GM12878 (cell line): Measurements from ENCODE around the gene NRG2. TPM values are rescaled to one million over a fixed set of nuclear protein-coding genes. Genes with fewer than 3 reads are reported as not detected.

Experiments used
- ATAC-seq: fragments of 200-7000 bp; cut with Tn5 transposase; 3 replicates; pipeline ENCODE4 v1.9.1; 2020; ENCODE audit warnings: mild to moderate bottlenecking, moderate library complexity
- BruUV-seq: library from RNA; stranded (reverse); fragments of 400-500 nt; replicated peaks from 2 replicates; lab custom pipeline; 2021; lab: Mats Ljungman, UMichigan
- CTCF ChIA-PET: fragments of 300-600 bp; sonication (Branson Sonifier 250); formaldehyde crosslinking; extraction: SDS; loops from one replicate; lab custom pipeline; 2021; ENCODE audit warnings: inconsistent platforms; lab: Yijun Ruan, JAX
- POLR2A ChIA-PET: fragments of 350-600 bp; formaldehyde crosslinking; extraction: SDS; loops from one replicate; lab custom pipeline; 2021; ENCODE audit warnings: inconsistent platforms; lab: Charles Lee
- RAD21 ChIA-PET: fragments of 300-600 bp; sonication (Branson Sonifier 250); formaldehyde crosslinking; loops from one replicate; lab custom pipeline; 2023; ENCODE audit warnings: antibody characterized with exemption; ENCODE audit not compliant: unreplicated experiment; lab: Charles Lee
- SMC1A ChIA-PET: fragments of 300-600 bp; sonication (Branson Sonifier 250); formaldehyde crosslinking; loops from one replicate; lab custom pipeline; 2023; ENCODE audit not compliant: unreplicated experiment, uncharacterized antibody; lab: Charles Lee
- DNase-seq: peaks from one replicate; pipeline ENCODE4 v3.0.0-alpha.2; 2011; ENCODE audit warnings: low read depth, low spot score
- FAIRE-seq: peaks from 3 replicates; lab custom pipeline; 2011; peaks lifted over from hg19 to GRCh38; lab: Jason Lieb, UNC
- H2AFZ ChIP-seq: 2 replicates; pipeline ENCODE4 v1.6.0; 2011; ENCODE audit warnings: low read depth, low read length, control low read depth; ENCODE audit not compliant: control insufficient read depth
- H3K27ac ChIP-seq: 2 replicates; pipeline ENCODE4 v1.5.1; 2011; ENCODE audit warnings: control low read depth; ENCODE audit not compliant: control insufficient read depth, insufficient read depth
- H3K27me3 ChIP-seq, 2 experiments: replicated peaks in 1 of 2; 2 replicates each; pipeline versions ENCODE4 v1.6.0 to v1.6.1; 2011; ENCODE audit warnings: low read length in 1 of 2; ENCODE audit not compliant: control insufficient read depth in 2 of 2, insufficient read depth in 2 of 2
- H3K36me3 ChIP-seq, 2 experiments: 2 replicates each; pipeline ENCODE4 v1.5.1; 2011; ENCODE audit warnings: low read length in 1 of 2; ENCODE audit not compliant: control insufficient read depth in 2 of 2, insufficient read depth in 2 of 2
- H3K4me1 ChIP-seq: 2 replicates; pipeline ENCODE4 v1.6.1; 2011; ENCODE audit warnings: mild to moderate bottlenecking, low read length, moderate library complexity, mixed read lengths; ENCODE audit not compliant: control insufficient read depth, insufficient read depth
- H3K4me2 ChIP-seq: 2 replicates; pipeline ENCODE4 v1.6.0; 2011; ENCODE audit warnings: control low read depth; ENCODE audit not compliant: control insufficient read depth, insufficient read depth
- H3K4me3 ChIP-seq: fragments of 200-600 bp; sonication (generic); 2 replicates; pipeline ENCODE4 v1.5.1; 2016
- H3K79me2 ChIP-seq: 2 replicates; pipeline ENCODE4 v1.6.0; 2011; ENCODE audit warnings: low read length; ENCODE audit not compliant: control insufficient read depth, insufficient read depth
- H3K9ac ChIP-seq: 2 replicates; pipeline ENCODE4 v1.8.0; 2011; ENCODE audit warnings: low read length, control low read depth, mixed read lengths; ENCODE audit not compliant: control insufficient read depth, insufficient read depth
- H3K9me3 ChIP-seq: replicated peaks from 3 replicates; pipeline ENCODE4 v1.5.1; 2011; ENCODE audit warnings: mild to moderate bottlenecking, low read length; ENCODE audit not compliant: control insufficient read depth, insufficient read depth
- H4K20me1 ChIP-seq: 2 replicates; pipeline ENCODE4 v1.6.0; 2011; ENCODE audit not compliant: control insufficient read depth, insufficient read depth
- CBFB ChIP-seq: IDR thresholded peaks from 2 replicates; pipeline ENCODE4 v1.6.1; 2016; ENCODE audit warnings: antibody characterized with exemption, low read depth
- CREB1 ChIP-seq: IDR thresholded peaks from 2 replicates; pipeline ENCODE4 v1.6.1; 2012; ENCODE audit warnings: low read depth, mild to moderate bottlenecking, inconsistent platforms
- MXI1 ChIP-seq: fragments of 150-350 bp; IDR thresholded peaks from 2 replicates; pipeline ENCODE4 v1.6.1; 2011; ENCODE audit warnings: low read depth, mild to moderate bottlenecking, inconsistent platforms, low read length, improper control_type of control experiment
- NR2F1 ChIP-seq: fragments of 450-650 bp; conservative IDR thresholded peaks from 2 replicates; pipeline ENCODE4 v1.6.1; 2017; ENCODE audit warnings: mild to moderate bottlenecking
- RBBP5 ChIP-seq: fragments of 200-600 bp; sonication (generic); conservative IDR thresholded peaks from 2 replicates; pipeline ENCODE4 v1.6.1; 2016
- whole genome bisulfite sequencing: methylation state at CpG from one replicate; pipeline ENCODE4 v1.1.6; 2016; ENCODE audit warnings: low lambda C conversion rate; ENCODE audit not compliant: insufficient replicate concordance, insufficient coverage; ENCODE audit errors: missing lambda C conversion rate; 5-methylcytosine and 5-hydroxymethylcytosine counted together
- in situ Hi-C: fragments of 300-500 bp; cut with MboI; formaldehyde crosslinking; loops from 9 replicates; pipeline ENCODE4 v1.14.3; 2018; ENCODE audit warnings: mixed read lengths
- intact Hi-C: fragments of 100-400 bp; cut with micrococcal nuclease; formaldehyde crosslinking; loops from one replicate; pipeline ENCODE4 v1.14.2; 2022; ENCODE audit not compliant: unreplicated experiment
- polyA plus RNA-seq, 11 experiments: library from polyadenylated mRNA; depleted of rRNA in 4 of 11; unstranded in 6 of 11; stranded (reverse) in 5 of 11; fragments of >200 nt; fragmentation: Nextera tagmentation in 4 of 11; fragmentation: Illumina TruSeq in 1 of 11; extraction: Ambion mirVana in 4 of 11; extraction: Trizol in 1 of 11; gene quantifications; 1 replicate in 1 of 11; 2 replicates in 10 of 11; pipeline versions ENCODE4 v1.2.1 to v1.2.3, GENCODE V29; 2011 to 2016; ENCODE audit warnings: inconsistent platforms in 2 of 11, missing spikeins in 2 of 11, low read depth in 1 of 11
- total RNA-seq, 4 experiments: library from RNA; depleted of rRNA in 3 of 4; stranded (reverse); fragments of >200 nt in 3 of 4; fragmentation: Illumina TruSeq in 1 of 4; extraction: Trizol in 1 of 4; gene quantifications; 2 replicates each; pipeline versions ENCODE4 v1.2.1 to v1.2.3, GENCODE V29; 2013 to 2021
- TF ChIP-seq, protein P1 (sequence below): fragments of 150-350 bp; IDR thresholded peaks from 2 replicates; pipeline ENCODE4 v1.6.1; 2016; ENCODE audit warnings: low read depth, low read length

The NRG2 gene
- total and polyA plus RNA-seq, 10 of the 15 experiments (the other 5 are each of a cell fraction or from before 2014, with no cell fraction given), result 0.10 to 21.7 (median 9.6) TPM

DNA sequence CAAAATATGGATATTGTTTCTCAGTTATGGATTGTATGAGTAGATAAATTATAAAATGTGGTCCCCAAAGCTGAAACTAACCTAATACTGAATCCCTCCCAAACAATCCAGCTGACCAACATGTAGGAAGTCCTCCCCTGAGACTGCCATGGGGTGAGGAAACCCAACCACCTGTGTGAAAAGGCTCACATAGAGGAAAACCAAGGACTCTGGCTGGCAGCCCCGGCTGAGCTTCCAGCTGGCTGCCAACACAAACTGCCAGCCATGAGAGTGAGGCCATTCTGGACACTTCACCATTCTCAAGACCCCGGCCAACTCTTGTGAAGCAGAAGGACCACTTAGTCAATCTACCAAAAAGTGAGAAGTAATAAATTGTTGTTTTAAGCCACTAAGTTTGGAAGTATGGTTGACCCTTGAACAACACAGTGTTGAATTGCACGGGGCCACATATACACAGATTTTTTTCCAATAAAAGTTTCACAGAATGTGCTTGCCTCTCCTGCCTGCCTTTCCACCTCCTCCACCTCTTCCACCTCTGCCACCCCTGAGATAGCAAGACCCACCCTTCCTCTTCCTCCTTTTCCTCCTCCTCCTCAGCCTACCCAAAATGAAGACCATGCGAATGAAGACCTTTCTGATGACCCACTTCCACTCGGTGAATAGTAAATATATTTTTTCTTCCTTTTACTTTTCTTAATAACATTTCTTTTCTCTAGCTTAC is 15.3 kb upstream of the NRG2 start:
- H3K36me3 ChIP-seq, result no peaks in the 10 kb centered on the region
- ChIA-PET RAD21 (interaction anchor here (0.6 to 1.6 kb wide), 4 partner anchors 9 to 271 kb away, joined by 3 to 7 read pairs (median 4); no protein-coding TSS in a partner anchor), CTCF (interaction anchor here (0.6 to 5.7 kb wide), 9 partner anchors 8 to 209 kb away, joined by 3 to 32 read pairs (median 4); partner anchors contain the start of gene NRG2), SMC1A (interaction anchor here (0.9 to 4.4 kb wide), 5 partner anchors 11 to 121 kb away, joined by 3 to 18 read pairs (median 3); no protein-coding TSS in a partner anchor), POLR2A (no interaction called here)
- intact Hi-C loops (no loop called here), in situ Hi-C loops (no loop called here)
- H3K4me1 ChIP-seq, result no peaks in the 10 kb centered on the region
- no peaks in the 10 kb centered on the region for H3K79me2 ChIP-seq
- no peak overlapping the region for H3K27ac ChIP-seq
- H2AFZ ChIP-seq, result no peak overlapping the region
- no TSS peak for BruUV-seq
- no peak overlapping the region for H3K4me3 ChIP-seq
- TF ChIP-seq, protein P1, sequence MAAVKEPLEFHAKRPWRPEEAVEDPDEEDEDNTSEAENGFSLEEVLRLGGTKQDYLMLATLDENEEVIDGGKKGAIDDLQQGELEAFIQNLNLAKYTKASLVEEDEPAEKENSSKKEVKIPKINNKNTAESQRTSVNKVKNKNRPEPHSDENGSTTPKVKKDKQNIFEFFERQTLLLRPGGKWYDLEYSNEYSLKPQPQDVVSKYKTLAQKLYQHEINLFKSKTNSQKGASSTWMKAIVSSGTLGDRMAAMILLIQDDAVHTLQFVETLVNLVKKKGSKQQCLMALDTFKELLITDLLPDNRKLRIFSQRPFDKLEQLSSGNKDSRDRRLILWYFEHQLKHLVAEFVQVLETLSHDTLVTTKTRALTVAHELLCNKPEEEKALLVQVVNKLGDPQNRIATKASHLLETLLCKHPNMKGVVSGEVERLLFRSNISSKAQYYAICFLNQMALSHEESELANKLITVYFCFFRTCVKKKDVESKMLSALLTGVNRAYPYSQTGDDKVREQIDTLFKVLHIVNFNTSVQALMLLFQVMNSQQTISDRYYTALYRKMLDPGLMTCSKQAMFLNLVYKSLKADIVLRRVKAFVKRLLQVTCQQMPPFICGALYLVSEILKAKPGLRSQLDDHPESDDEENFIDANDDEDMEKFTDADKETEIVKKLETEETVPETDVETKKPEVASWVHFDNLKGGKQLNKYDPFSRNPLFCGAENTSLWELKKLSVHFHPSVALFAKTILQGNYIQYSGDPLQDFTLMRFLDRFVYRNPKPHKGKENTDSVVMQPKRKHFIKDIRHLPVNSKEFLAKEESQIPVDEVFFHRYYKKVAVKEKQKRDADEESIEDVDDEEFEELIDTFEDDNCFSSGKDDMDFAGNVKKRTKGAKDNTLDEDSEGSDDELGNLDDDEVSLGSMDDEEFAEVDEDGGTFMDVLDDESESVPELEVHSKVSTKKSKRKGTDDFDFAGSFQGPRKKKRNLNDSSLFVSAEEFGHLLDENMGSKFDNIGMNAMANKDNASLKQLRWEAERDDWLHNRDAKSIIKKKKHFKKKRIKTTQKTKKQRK, result no peak
- TF ChIP-seq CBFB, result no peak
- TF ChIP-seq CREB1, result no peak
- no peak for TF ChIP-seq NR2F1
- no peak for TF ChIP-seq RBBP5
- TF ChIP-seq MXI1, result no peak
- DNase-seq, result no peak
- H3K9ac ChIP-seq, result no peak overlapping the region
- 55% methylated on average over 5 of the region's 5 CpGs for WGBS
- H3K27me3 ChIP-seq, result no peaks in the 10 kb centered on the region
- no peak for ATAC-seq
- H4K20me1 ChIP-seq, result no peaks in the 10 kb centered on the region
- no peak overlapping the region for H3K4me2 ChIP-seq
- FAIRE-seq, result no peak
- no peaks in the 10 kb centered on the region for H3K9me3 ChIP-seq
